Sigmoid colon (tissue), 4 donors: ENCODE results near the gene IL20RA.

Experiments
- CTCF ChIP-seq, 4 experiments: fragments of 450-650 bp in 3 of 4; fragments of 200-600 bp in 1 of 4; IDR thresholded peaks; one replicate each; pipeline ENCODE4 v1.5.1; 2016 to 2019; ENCODE audit warnings: antibody characterized with exemption in 4 of 4, mild to moderate bottlenecking in 3 of 4, moderate library complexity in 2 of 4
- EP300 ChIP-seq, 4 donors: sonication (generic); formaldehyde crosslinking; IDR thresholded peaks; one replicate each; pipeline ENCODE4 v1.6.1; 2017; ENCODE audit warnings: antibody characterized with exemption in 4 of 4
- POLR2A ChIP-seq, 2 donors: fragments of 450-650 bp; IDR thresholded peaks; one replicate each; pipeline ENCODE4 v1.6.1; 2016; ENCODE audit warnings: antibody characterized with exemption in 2 of 2, mild to moderate bottlenecking in 2 of 2, moderate library complexity in 2 of 2

DNA sequence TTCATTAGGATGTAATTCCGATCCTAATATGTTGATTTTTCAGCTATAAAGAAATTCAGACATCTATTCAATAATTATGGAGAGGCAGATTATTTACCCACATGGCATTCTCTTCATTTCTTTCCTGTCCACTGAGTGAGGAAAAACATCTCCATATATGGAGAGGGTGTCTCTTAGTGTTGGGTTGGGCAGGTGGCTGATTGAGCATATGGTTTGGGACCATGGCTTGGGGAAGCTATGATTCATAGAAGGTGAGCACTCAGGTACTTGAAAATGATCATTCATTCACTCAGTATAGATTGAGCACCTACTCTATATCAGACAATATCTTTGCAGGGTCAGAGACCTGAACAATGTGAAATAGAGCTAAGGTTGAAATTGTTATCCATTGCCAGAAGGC lies 41.3 kb upstream of the IL20RA start:
- no peak for TF ChIP-seq CTCF (IDR thresholded peaks at IDR 0.05)
- TF ChIP-seq POLR2A (IDR thresholded peaks at IDR 0.05): no peak
- TF ChIP-seq EP300 (IDR thresholded peaks at IDR 0.05): no peak
